ENCODE results near the gene RASSF3.

The RASSF3 gene

DNA sequence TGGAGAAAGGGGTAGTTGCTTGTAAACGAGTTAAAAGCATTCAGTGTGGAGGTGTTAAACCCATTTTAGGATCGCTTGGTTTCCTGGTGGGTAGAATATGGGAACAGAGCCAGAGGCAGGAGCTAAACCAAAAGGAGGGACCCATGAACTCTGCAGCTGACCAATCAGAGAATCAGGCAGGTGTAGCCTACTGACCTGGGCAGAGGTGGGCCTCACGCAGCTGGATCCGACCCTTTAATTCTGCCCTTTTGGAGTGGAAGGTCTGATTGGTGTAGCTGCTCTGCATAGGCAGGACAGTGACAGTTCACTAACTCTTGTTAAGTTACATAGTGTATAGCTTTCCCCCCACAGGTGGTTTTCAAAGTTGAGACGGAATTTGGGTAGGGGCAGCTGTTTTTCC, 85.3 kb downstream of the RASSF3 start:
- H3K4me1 ChIP-seq (ENCODE audit: control insufficient read depth, insufficient read depth, low read depth, low read length), result peaks cover 1% of the 10 kb centered on the region
- no peak overlapping the region for H2BK12ac ChIP-seq (ENCODE audit: low read length in 2 of 2)
- H2BK15ac ChIP-seq (ENCODE audit: low read depth, poor library complexity, severe bottlenecking), result no peak overlapping the region
- H3K9me3 ChIP-seq (ENCODE audit: control insufficient read depth, low read length), result no peaks in the 10 kb centered on the region
- H3K79me1 ChIP-seq (replicated peaks; ENCODE audit: low read length, poor library complexity, severe bottlenecking), result peaks cover 7% of the 10 kb centered on the region
- no peak overlapping the region for H4K91ac ChIP-seq (ENCODE audit: low read length)
- no peak overlapping the region for H3K4ac ChIP-seq (ENCODE audit: low read depth in 1 of 2, low read length in 2 of 2)
- no peak overlapping the region for H3K23ac ChIP-seq (ENCODE audit: low read length in 2 of 2)
- H3K4me3 ChIP-seq (ENCODE audit: insufficient read depth in 1 of 2, low read depth in 1 of 2, low read length in 2 of 2), result no peak overlapping the region
- no peak overlapping the region for H2BK5ac ChIP-seq (ENCODE audit: low read depth, low read length, poor library complexity, severe bottlenecking)
- no peak overlapping the region for H2BK120ac ChIP-seq (ENCODE audit: low read depth, low read length)
- no peak overlapping the region for H3K4me2 ChIP-seq (ENCODE audit: low read length, poor library complexity, severe bottlenecking)
- WGBS, result 86% methylated on average over 4 of the region's 5 CpGs
- H2AK5ac ChIP-seq (ENCODE audit: low read length, severe bottlenecking), result no peak overlapping the region
- H3K36me3 ChIP-seq (ENCODE audit: control insufficient read depth in 1 of 2, insufficient read depth in 2 of 2, low read depth in 1 of 2, low read length in 2 of 2), result peaks cover 8 to 11% of the 10 kb centered on the region in 2 experiments
- H3K18ac ChIP-seq (ENCODE audit: low read depth in 1 of 2, low read length in 2 of 2), result no peak overlapping the region
- H2AFZ ChIP-seq (ENCODE audit: low read depth, low read length), result no peak overlapping the region
- no peaks in the 10 kb centered on the region for H3K27me3 ChIP-seq (ENCODE audit: control insufficient read depth in 1 of 2, insufficient read depth in 1 of 2, low read length in 2 of 2)
- H4K8ac ChIP-seq (ENCODE audit: low read length), result no peak overlapping the region
- no peak overlapping the region for H3K14ac ChIP-seq (ENCODE audit: low read length in 2 of 2)
- no peak overlapping the region for H3K9ac ChIP-seq (ENCODE audit: low read length)
- DNase-seq, result no peak
- no peak overlapping the region for H3K27ac ChIP-seq (ENCODE audit: low read length, poor library complexity, severe bottlenecking)

DNA sequence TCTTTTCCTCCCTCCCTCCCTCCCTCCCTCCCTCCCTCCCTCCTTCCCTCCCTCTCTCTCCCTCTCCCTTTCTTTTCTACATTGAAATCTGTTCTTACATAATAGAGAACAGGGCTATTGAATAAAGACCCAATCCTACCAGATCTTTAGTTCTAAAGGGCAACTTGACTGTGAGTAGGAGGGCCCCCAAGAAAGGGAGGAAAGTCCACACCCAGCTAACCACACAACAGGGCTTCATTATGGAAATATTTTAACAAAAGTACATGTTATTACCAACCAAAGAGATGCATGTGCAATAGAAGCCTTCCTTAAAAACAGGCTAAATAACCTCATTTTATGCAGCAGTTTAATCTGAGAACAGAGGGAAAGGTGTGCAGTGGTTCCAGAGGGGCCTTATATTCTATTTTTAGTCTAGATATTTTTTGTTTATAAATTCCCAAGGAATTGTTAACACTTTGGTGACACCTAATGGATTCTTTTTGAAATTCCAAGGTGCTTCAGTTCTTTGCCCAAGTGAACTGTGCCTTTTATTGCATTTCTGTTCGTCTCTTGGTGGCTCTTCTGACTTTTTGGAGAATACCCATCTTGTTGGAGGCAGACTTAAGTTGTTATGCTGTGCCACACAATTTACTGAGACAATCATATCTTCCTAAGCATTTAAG, 85.9 kb downstream of the RASSF3 start:
- Histone ChIP-seq H3K18ac (ENCODE audit: low read depth in 1 of 2, low read length in 2 of 2) (no peak overlapping the region), H2AK5ac (ENCODE audit: low read length, severe bottlenecking) (no peak overlapping the region), H3K4me1 (ENCODE audit: control insufficient read depth, insufficient read depth, low read depth, low read length) (peaks cover 1% of the 10 kb centered on the region), H3K4ac (ENCODE audit: low read depth in 1 of 2, low read length in 2 of 2) (no peak overlapping the region), H3K79me1 (replicated peaks; ENCODE audit: low read length, poor library complexity, severe bottlenecking) (peaks cover 7% of the 10 kb centered on the region), H3K27me3 (ENCODE audit: control insufficient read depth in 1 of 2, insufficient read depth in 1 of 2, low read length in 2 of 2) (no peaks in the 10 kb centered on the region), H2BK12ac (ENCODE audit: low read length in 2 of 2) (no peak overlapping the region), H3K4me2 (ENCODE audit: low read length, poor library complexity, severe bottlenecking) (no peak overlapping the region), H4K91ac (ENCODE audit: low read length) (no peak overlapping the region), H3K9me3 (ENCODE audit: control insufficient read depth, low read length) (no peaks in the 10 kb centered on the region), H2BK15ac (ENCODE audit: low read depth, poor library complexity, severe bottlenecking) (no peak overlapping the region), H3K4me3 (ENCODE audit: insufficient read depth in 1 of 2, low read depth in 1 of 2, low read length in 2 of 2) (no peak overlapping the region), H3K23ac (ENCODE audit: low read length in 2 of 2) (no peak overlapping the region), H3K36me3 (ENCODE audit: control insufficient read depth in 1 of 2, insufficient read depth in 2 of 2, low read depth in 1 of 2, low read length in 2 of 2) (peaks cover 8 to 11% of the 10 kb centered on the region in 2 experiments), H3K14ac (ENCODE audit: low read length in 2 of 2) (no peak overlapping the region), H2BK120ac (ENCODE audit: low read depth, low read length) (no peak overlapping the region), H3K9ac (ENCODE audit: low read length) (no peak overlapping the region), H3K27ac (ENCODE audit: low read length, poor library complexity, severe bottlenecking) (no peak overlapping the region), H4K8ac (ENCODE audit: low read length) (no peak overlapping the region), H2BK5ac (ENCODE audit: low read depth, low read length, poor library complexity, severe bottlenecking) (no peak overlapping the region), H2AFZ (ENCODE audit: low read depth, low read length) (no peak overlapping the region)
- WGBS, result no CpG with 5 or more reads among the region's 1 CpG
- peak; percentile 60 for DNase-seq

GRCh38 chr12:64699504-64700115, 89.3 kb downstream of the RASSF3 start:
- H2BK120ac ChIP-seq (ENCODE audit: low read depth, low read length), result no peak overlapping the region
- H2AK5ac ChIP-seq (ENCODE audit: low read length, severe bottlenecking), result no peak overlapping the region
- peaks cover 8 to 9% of the 10 kb centered on the region in 2 experiments for H3K36me3 ChIP-seq (ENCODE audit: control insufficient read depth in 1 of 2, insufficient read depth in 2 of 2, low read depth in 1 of 2, low read length in 2 of 2)
- H3K9me3 ChIP-seq (ENCODE audit: control insufficient read depth, low read length), result no peaks in the 10 kb centered on the region
- no peak overlapping the region for H2BK12ac ChIP-seq (ENCODE audit: low read length in 2 of 2)
- no peaks in the 10 kb centered on the region for H3K4me1 ChIP-seq (ENCODE audit: control insufficient read depth, insufficient read depth, low read depth, low read length)
- H2BK15ac ChIP-seq (ENCODE audit: low read depth, poor library complexity, severe bottlenecking), result no peak overlapping the region
- H3K4me2 ChIP-seq (ENCODE audit: low read length, poor library complexity, severe bottlenecking), result no peak overlapping the region
- no peak overlapping the region for H4K8ac ChIP-seq (ENCODE audit: low read length)
- peaks cover 4% of the 10 kb centered on the region for H3K79me1 ChIP-seq (replicated peaks; ENCODE audit: low read length, poor library complexity, severe bottlenecking)
- H4K91ac ChIP-seq (ENCODE audit: low read length), result no peak overlapping the region
- no peak overlapping the region for H2AFZ ChIP-seq (ENCODE audit: low read depth, low read length)
- no peak for DNase-seq
- no peaks in the 10 kb centered on the region for H3K27me3 ChIP-seq (ENCODE audit: control insufficient read depth in 1 of 2, insufficient read depth in 1 of 2, low read length in 2 of 2)
- H3K27ac ChIP-seq (ENCODE audit: low read length, poor library complexity, severe bottlenecking), result no peak overlapping the region
- WGBS, result 98% methylated on average over 6 of the region's 12 CpGs
- H3K23ac ChIP-seq (ENCODE audit: low read length in 2 of 2), result no peak overlapping the region
- H3K14ac ChIP-seq (ENCODE audit: low read length in 2 of 2), result no peak overlapping the region
- no peak overlapping the region for H3K4me3 ChIP-seq (ENCODE audit: insufficient read depth in 1 of 2, low read depth in 1 of 2, low read length in 2 of 2)
- no peak overlapping the region for H3K4ac ChIP-seq (ENCODE audit: low read depth in 1 of 2, low read length in 2 of 2)
- H2BK5ac ChIP-seq (ENCODE audit: low read depth, low read length, poor library complexity, severe bottlenecking), result no peak overlapping the region
- H3K9ac ChIP-seq (ENCODE audit: low read length), result no peak overlapping the region
- no peak overlapping the region for H3K18ac ChIP-seq (ENCODE audit: low read depth in 1 of 2, low read length in 2 of 2)

DNA sequence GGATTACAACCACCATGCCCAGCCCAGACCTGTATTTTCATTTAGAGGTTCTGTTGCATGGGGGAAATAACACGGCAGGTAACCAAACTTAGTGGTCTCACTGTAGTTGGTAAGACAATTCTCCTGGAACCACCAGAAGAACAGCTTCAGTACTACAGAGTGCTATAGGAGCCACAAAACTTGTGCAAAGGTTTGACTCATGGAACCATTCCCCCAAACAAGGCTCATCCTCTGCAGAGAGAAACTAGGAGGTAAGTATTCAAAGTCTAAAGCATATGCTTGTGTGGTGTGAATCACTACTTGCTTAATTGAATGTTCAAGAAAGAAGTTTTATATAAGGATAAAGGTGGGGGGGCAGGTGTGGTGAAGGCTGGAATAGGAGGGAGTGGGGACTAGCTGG, 90.2 kb downstream of the RASSF3 start:
- no peak overlapping the region for H2BK5ac ChIP-seq (ENCODE audit: low read depth, low read length, poor library complexity, severe bottlenecking)
- H3K4me1 ChIP-seq (ENCODE audit: control insufficient read depth, insufficient read depth, low read depth, low read length), result no peaks in the 10 kb centered on the region
- no peak overlapping the region for H3K14ac ChIP-seq (ENCODE audit: low read length in 2 of 2)
- H3K4me3 ChIP-seq (ENCODE audit: insufficient read depth in 1 of 2, low read depth in 1 of 2, low read length in 2 of 2), result peak overlapping the region in 1 of 2 experiments; percentile 40
- H3K27ac ChIP-seq (ENCODE audit: low read length, poor library complexity, severe bottlenecking), result no peak overlapping the region
- no peak overlapping the region for H3K18ac ChIP-seq (ENCODE audit: low read depth in 1 of 2, low read length in 2 of 2)
- peaks cover 0 to 2% of the 10 kb centered on the region in 2 experiments for H3K36me3 ChIP-seq (ENCODE audit: control insufficient read depth in 1 of 2, insufficient read depth in 2 of 2, low read depth in 1 of 2, low read length in 2 of 2)
- peaks cover 2% of the 10 kb centered on the region for H3K79me1 ChIP-seq (replicated peaks; ENCODE audit: low read length, poor library complexity, severe bottlenecking)
- no peaks in the 10 kb centered on the region for H3K9me3 ChIP-seq (ENCODE audit: control insufficient read depth, low read length)
- H3K4ac ChIP-seq (ENCODE audit: low read depth in 1 of 2, low read length in 2 of 2), result no peak overlapping the region
- no peak overlapping the region for H3K4me2 ChIP-seq (ENCODE audit: low read length, poor library complexity, severe bottlenecking)
- no peak overlapping the region for H2BK15ac ChIP-seq (ENCODE audit: low read depth, poor library complexity, severe bottlenecking)
- H3K27me3 ChIP-seq (ENCODE audit: control insufficient read depth in 1 of 2, insufficient read depth in 1 of 2, low read length in 2 of 2), result no peaks in the 10 kb centered on the region
- no peak for DNase-seq
- H2BK12ac ChIP-seq (ENCODE audit: low read length in 2 of 2), result no peak overlapping the region
- 75% methylated on average over 1 of the region's 1 CpG for WGBS
- H2BK120ac ChIP-seq (ENCODE audit: low read depth, low read length), result no peak overlapping the region
- no peak overlapping the region for H3K23ac ChIP-seq (ENCODE audit: low read length in 2 of 2)
- H2AK5ac ChIP-seq (ENCODE audit: low read length, severe bottlenecking), result no peak overlapping the region
- H4K8ac ChIP-seq (ENCODE audit: low read length), result no peak overlapping the region
- H4K91ac ChIP-seq (ENCODE audit: low read length), result no peak overlapping the region
- no peak overlapping the region for H2AFZ ChIP-seq (ENCODE audit: low read depth, low read length)
- no peak overlapping the region for H3K9ac ChIP-seq (ENCODE audit: low read length)
